ENCODE measurements around the gene RASAL2. TPM values are rescaled to one million over a fixed set of nuclear protein-coding genes. Genes with fewer than 3 reads are reported as not detected.

RASAL2 gene
- total and polyA plus RNA-seq, 11 donors: 6.2 to 112 (median 39.9) TPM

- H3K4me1 ChIP-seq: peaks cover 0 to 29% (median 5%) of the 10 kb centered on the region in 12 donors
- TF ChIP-seq CTCF (IDR thresholded peaks at IDR 0.05): no peak
- TF ChIP-seq POLR2A (IDR thresholded peaks at IDR 0.05): no peak
- no peaks in the 10 kb centered on the region for H3K36me3 ChIP-seq
- ATAC-seq (peak; percentile 66 to 85 (median 74)), DNase-seq (peak in 3 of 5 donors; percentile 37 to 70 (median 68))
- H3K4me3 ChIP-seq: no peak overlapping the region
- no peaks in the 10 kb centered on the region for H3K27me3 ChIP-seq
- 60 to 68% (median 64%) methylated on average over 5 of the region's 5 CpGs for WGBS, 4 donors
- intact Hi-C loops (cut with DNase I): loop anchor here in 2 of 10 donors (10.0 kb wide), 2 partner anchors 205 to 475 kb away; no protein-coding TSS in a partner anchor
- no peaks in the 10 kb centered on the region for H3K9me3 ChIP-seq
- peak overlapping the region in 1 of 12 donors; percentile 35 for H3K27ac ChIP-seq
Observed at GRCh38 chr1:178509414-178510007, 415.6 kb downstream of the RASAL2 start.

GRCh38 chr1:178510155-178510554 is 416.3 kb downstream of the RASAL2 start:
- DNase-seq (peak in 1 of 5 donors; percentile 16), ATAC-seq (no peak)
- no peaks in the 10 kb centered on the region for H3K36me3 ChIP-seq
- peaks cover 0 to 29% (median 5%) of the 10 kb centered on the region in 12 donors for H3K4me1 ChIP-seq
- no peaks in the 10 kb centered on the region for H3K9me3 ChIP-seq
- H3K27me3 ChIP-seq: no peaks in the 10 kb centered on the region
- WGBS, 4 donors: 85 to 92% (median 89%) methylated on average over 4 of the region's 4 CpGs
- peak overlapping the region in 1 of 12 donors; percentile 35 for H3K27ac ChIP-seq
- no peak overlapping the region for H3K4me3 ChIP-seq
- no peak for TF ChIP-seq POLR2A (IDR thresholded peaks at IDR 0.05)
- no peak for TF ChIP-seq CTCF (IDR thresholded peaks at IDR 0.05)
- intact Hi-C loops (cut with DNase I): no loop called here

GRCh38 chr1:178512566-178513277 is 418.8 kb downstream of the RASAL2 start, which contains the start of gene TEX35:
TEX35 (plus strand) TSS chr1:178513109; CDS start chr1:178513189, 80 bp downstream.
- DNase-seq: peak in 1 of 5 donors; percentile 44

More at GRCh38 chr1:178512566-178513277, 418.8 kb downstream of the RASAL2 start, which contains the start of gene TEX35:
- intact Hi-C loops (cut with DNase I): no loop called here
- Histone ChIP-seq H3K9me3 (no peaks in the 10 kb centered on the region), H3K27ac (peak within 1 kb of the TSS in 1 of 12 donors; percentile 4), H3K4me1 (peaks cover 0 to 23% (median 5%) of the 10 kb centered on the region in 12 donors), H3K4me3 (no peak within 1 kb of the TSS), H3K36me3 (no peaks in the 10 kb centered on the region), H3K27me3 (no peaks in the 10 kb centered on the region)
- 93 to 97% (median 96%) methylated on average over 19 of the region's 19 CpGs for WGBS, 4 donors
- ATAC-seq: no peak
- TF ChIP-seq POLR2A (IDR thresholded peaks at IDR 0.05) (no peak), CTCF (IDR thresholded peaks at IDR 0.05) (no peak)
